ENCODE data around the gene RRAGC.

DNA sequence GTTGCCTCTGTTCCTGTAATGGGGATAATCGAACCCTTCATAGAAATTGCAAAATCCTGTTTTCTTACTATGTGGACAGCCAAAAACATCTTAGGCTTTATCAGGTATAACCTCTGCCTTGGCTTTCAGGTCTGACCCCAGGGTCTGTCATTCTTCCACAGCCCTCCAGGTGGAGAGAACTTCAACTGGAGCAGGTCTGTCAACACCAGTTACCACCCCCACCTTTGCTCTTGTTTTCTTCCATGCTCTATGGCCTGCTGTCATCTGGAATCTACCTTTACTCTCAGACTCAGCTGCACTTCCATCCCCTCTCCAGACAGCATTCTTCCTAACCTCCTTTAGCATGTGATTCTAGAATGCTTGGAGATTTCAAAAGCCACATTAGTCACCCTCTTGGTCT, 32.2 kb upstream of the RRAGC start:
- TF ChIP-seq, protein P1, sequence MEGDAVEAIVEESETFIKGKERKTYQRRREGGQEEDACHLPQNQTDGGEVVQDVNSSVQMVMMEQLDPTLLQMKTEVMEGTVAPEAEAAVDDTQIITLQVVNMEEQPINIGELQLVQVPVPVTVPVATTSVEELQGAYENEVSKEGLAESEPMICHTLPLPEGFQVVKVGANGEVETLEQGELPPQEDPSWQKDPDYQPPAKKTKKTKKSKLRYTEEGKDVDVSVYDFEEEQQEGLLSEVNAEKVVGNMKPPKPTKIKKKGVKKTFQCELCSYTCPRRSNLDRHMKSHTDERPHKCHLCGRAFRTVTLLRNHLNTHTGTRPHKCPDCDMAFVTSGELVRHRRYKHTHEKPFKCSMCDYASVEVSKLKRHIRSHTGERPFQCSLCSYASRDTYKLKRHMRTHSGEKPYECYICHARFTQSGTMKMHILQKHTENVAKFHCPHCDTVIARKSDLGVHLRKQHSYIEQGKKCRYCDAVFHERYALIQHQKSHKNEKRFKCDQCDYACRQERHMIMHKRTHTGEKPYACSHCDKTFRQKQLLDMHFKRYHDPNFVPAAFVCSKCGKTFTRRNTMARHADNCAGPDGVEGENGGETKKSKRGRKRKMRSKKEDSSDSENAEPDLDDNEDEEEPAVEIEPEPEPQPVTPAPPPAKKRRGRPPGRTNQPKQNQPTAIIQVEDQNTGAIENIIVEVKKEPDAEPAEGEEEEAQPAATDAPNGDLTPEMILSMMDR (IDR thresholded peaks at IDR 0.05): no peak
- TF ChIP-seq ZFX (IDR thresholded peaks at IDR 0.05; ENCODE audit: borderline replicate concordance): no peak
